Keratinocyte (primary cell): ENCODE results near the gene EIF2AK2. TPM values are rescaled to one million over a fixed set of nuclear protein-coding genes. Genes with fewer than 3 reads are reported as not detected.

Experiments
- DNase-seq: peaks from one replicate; pipeline ENCODE4 v3.0.0-alpha.2; 2011; ENCODE audit warnings: low read depth, missing footprints, low spot score
- FAIRE-seq: peaks from 2 replicates; lab custom pipeline; 2011; peaks lifted over from hg19 to GRCh38; lab: Jason Lieb, UNC
- H2AFZ ChIP-seq: 2 replicates; pipeline ENCODE4 v1.6.0; 2012; ENCODE audit warnings: low read length, control low read depth, inconsistent platforms; ENCODE audit not compliant: control insufficient read depth
- H3K27ac ChIP-seq: 2 replicates; pipeline ENCODE4 v1.5.1; 2011; ENCODE audit warnings: low read length; ENCODE audit not compliant: control insufficient read depth, insufficient read depth
- H3K27me3 ChIP-seq: 3 replicates; pipeline ENCODE4 v1.6.0; 2011; ENCODE audit warnings: low read length; ENCODE audit not compliant: control insufficient read depth, insufficient read depth; ENCODE audit errors: extremely low read depth
- H3K36me3 ChIP-seq, 2 experiments: 2 replicates in 1 of 2; 3 replicates in 1 of 2; pipeline ENCODE4 v1.5.1; 2011; ENCODE audit warnings: low read length in 2 of 2, mild to moderate bottlenecking in 1 of 2; ENCODE audit not compliant: control insufficient read depth in 2 of 2, insufficient read depth in 2 of 2; ENCODE audit errors: extremely low read depth in 1 of 2
- H3K4me1 ChIP-seq: 3 replicates; pipeline ENCODE4 v1.5.1; 2011; ENCODE audit warnings: low read length; ENCODE audit not compliant: control insufficient read depth, insufficient read depth; ENCODE audit errors: extremely low read depth
- H3K4me2 ChIP-seq: 3 replicates; pipeline ENCODE4 v1.6.0; 2011; ENCODE audit warnings: low read depth, low read length; ENCODE audit not compliant: control insufficient read depth, insufficient read depth; ENCODE audit errors: extremely low read depth
- H3K4me3 ChIP-seq, 3 experiments: fragments of 200-600 bp in 1 of 3; sonication (generic) in 1 of 3; 2 replicates in 2 of 3; 3 replicates in 1 of 3; pipeline ENCODE4 v1.5.1; 2011 to 2016; ENCODE audit warnings: low read length in 3 of 3, mild to moderate bottlenecking in 3 of 3, control low read depth in 2 of 3, inconsistent platforms in 1 of 3, low read depth in 1 of 3, mixed read lengths in 1 of 3, mixed run types in 1 of 3, moderate library complexity in 1 of 3; ENCODE audit not compliant: control insufficient read depth in 2 of 3, insufficient read depth in 2 of 3; ENCODE audit errors: extremely low read depth in 1 of 3
- H3K79me2 ChIP-seq: 2 replicates; pipeline ENCODE4 v1.6.0; 2012; ENCODE audit warnings: low read length; ENCODE audit not compliant: control insufficient read depth, insufficient read depth
- H3K9ac ChIP-seq: 3 replicates; pipeline ENCODE4 v1.6.0; 2011; ENCODE audit warnings: low read length; ENCODE audit not compliant: control insufficient read depth, insufficient read depth; ENCODE audit errors: extremely low read depth
- H3K9me1 ChIP-seq: 3 replicates; pipeline ENCODE4 v1.6.0; 2011; ENCODE audit warnings: low read length; ENCODE audit not compliant: control insufficient read depth, insufficient read depth; ENCODE audit errors: extremely low read depth
- H3K9me3 ChIP-seq: 2 replicates; pipeline ENCODE4 v1.5.1; 2012; ENCODE audit warnings: low read depth, low read length; ENCODE audit not compliant: control insufficient read depth
- H4K20me1 ChIP-seq: 3 replicates; pipeline ENCODE4 v1.6.0; 2011; ENCODE audit warnings: low read length; ENCODE audit not compliant: control insufficient read depth, insufficient read depth; ENCODE audit errors: extremely low read depth
- EZH2 ChIP-seq: IDR thresholded peaks from one replicate; pipeline ENCODE4 v1.6.1; 2012; ENCODE audit warnings: inconsistent platforms, mild to moderate bottlenecking, low read length, moderate library complexity
- dilution Hi-C: fragments of 300-500 bp; cut with MboI; formaldehyde crosslinking; loops from one replicate; pipeline ENCODE4 v1.7.0; 2020; ENCODE audit warnings: low sequenced_read_pairs; ENCODE audit not compliant: extremely low pct_ligation_motif_present
- polyA plus RNA-seq, 5 experiments: library from polyadenylated mRNA; depleted of rRNA in 3 of 5; stranded (reverse) in 3 of 5; stranded (forward) in 1 of 5; unstranded in 1 of 5; fragments of >200 nt; gene quantifications; 1 replicate in 1 of 5; 2 replicates in 3 of 5; 3 replicates in 1 of 5; pipeline versions ENCODE4 v1.2.1 to v1.2.3, GENCODE V29; 2011 to 2012; ENCODE audit warnings: missing spikeins in 2 of 5, low read depth in 1 of 5, low replicate concordance in 1 of 5
- TF ChIP-seq, protein P1 (sequence below), 3 experiments: IDR thresholded peaks in 1 of 3; conservative IDR thresholded peaks in 1 of 3; optimal IDR thresholded peaks in 1 of 3; 2 replicates in 2 of 3; 3 replicates in 1 of 3; pipeline versions ENCODE3 to v1.5.1; 2011; ENCODE audit warnings: low read length in 3 of 3, mild to moderate bottlenecking in 3 of 3, moderate library complexity in 2 of 3, control low read depth in 1 of 3, inconsistent platforms in 1 of 3; ENCODE audit not compliant: insufficient read depth in 2 of 3; ENCODE audit errors: extremely low read depth in 1 of 3

Gene EIF2AK2
- polyA plus RNA-seq, 1 donor (not counting 4 experiments of a cell fraction or from before 2014, with no cell fraction given): 54.6 TPM

DNA sequence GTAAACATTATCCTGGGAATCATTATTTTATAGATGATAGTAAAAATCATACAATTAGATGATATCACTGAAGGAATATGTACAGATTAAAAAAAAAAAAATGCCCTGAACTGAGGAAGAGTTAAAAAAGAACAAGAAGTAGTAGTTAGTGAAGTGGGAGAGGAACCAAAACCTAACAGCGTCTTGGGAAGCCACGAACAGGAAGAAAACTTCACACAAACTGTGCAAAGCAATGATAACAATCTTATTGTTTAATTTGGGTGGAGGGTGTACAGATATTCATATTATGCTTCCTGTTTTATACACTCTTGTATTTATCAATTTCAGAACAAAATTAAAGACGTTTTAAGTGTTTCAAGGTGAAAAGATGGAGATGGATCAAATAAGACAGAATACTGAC is 76.1 kb downstream of the EIF2AK2 start:
- peaks cover 14% of the 10 kb centered on the region for H3K4me1 ChIP-seq
- DNase-seq (no peak), FAIRE-seq (no peak)
- H3K9me3 ChIP-seq: no peaks in the 10 kb centered on the region
- TF ChIP-seq, protein P1, sequence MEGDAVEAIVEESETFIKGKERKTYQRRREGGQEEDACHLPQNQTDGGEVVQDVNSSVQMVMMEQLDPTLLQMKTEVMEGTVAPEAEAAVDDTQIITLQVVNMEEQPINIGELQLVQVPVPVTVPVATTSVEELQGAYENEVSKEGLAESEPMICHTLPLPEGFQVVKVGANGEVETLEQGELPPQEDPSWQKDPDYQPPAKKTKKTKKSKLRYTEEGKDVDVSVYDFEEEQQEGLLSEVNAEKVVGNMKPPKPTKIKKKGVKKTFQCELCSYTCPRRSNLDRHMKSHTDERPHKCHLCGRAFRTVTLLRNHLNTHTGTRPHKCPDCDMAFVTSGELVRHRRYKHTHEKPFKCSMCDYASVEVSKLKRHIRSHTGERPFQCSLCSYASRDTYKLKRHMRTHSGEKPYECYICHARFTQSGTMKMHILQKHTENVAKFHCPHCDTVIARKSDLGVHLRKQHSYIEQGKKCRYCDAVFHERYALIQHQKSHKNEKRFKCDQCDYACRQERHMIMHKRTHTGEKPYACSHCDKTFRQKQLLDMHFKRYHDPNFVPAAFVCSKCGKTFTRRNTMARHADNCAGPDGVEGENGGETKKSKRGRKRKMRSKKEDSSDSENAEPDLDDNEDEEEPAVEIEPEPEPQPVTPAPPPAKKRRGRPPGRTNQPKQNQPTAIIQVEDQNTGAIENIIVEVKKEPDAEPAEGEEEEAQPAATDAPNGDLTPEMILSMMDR (optimal IDR thresholded peaks at IDR 0.05 in 1 of 3, IDR thresholded peaks at IDR 0.05 in 1 of 3, conservative IDR thresholded peaks at IDR 0.05 in 1 of 3; ENCODE audit: extremely low read depth in 1 of 3, insufficient read depth in 2 of 3, low read length in 3 of 3): no peak
- no peak for TF ChIP-seq EZH2
- no peak overlapping the region for H3K9ac ChIP-seq
- no peak overlapping the region for H2AFZ ChIP-seq
- H3K36me3 ChIP-seq: peaks cover 0 to 7% of the 10 kb centered on the region in 2 experiments
- H3K27ac ChIP-seq: no peak overlapping the region
- dilution Hi-C loops: no loop called here
- no peaks in the 10 kb centered on the region for H4K20me1 ChIP-seq
- H3K4me2 ChIP-seq: no peak overlapping the region
- no peaks in the 10 kb centered on the region for H3K9me1 ChIP-seq
- H3K27me3 ChIP-seq: no peaks in the 10 kb centered on the region
- no peak overlapping the region for H3K4me3 ChIP-seq
- peaks cover 20% of the 10 kb centered on the region for H3K79me2 ChIP-seq

DNA sequence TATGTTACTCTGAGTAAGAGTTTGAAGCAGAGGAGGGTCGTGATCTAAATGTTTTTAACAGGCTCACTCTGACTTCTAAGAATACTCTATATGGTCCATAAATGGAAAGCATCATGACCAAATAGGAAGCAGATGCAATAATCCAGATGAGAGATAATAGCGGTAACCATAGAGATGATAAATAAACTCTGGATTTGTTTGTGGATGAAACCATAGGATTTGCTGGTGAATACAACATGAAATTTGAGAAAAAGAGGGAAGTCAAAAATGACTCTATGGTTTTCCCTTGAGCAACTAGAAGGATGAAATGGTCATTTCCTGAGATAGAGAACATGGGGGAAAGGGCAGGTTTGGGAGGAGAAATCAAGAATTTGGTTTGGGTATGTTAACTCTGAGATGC is 76.5 kb downstream of the EIF2AK2 start:
- dilution Hi-C loops: no loop called here
- Histone ChIP-seq H3K79me2 (peaks cover 20% of the 10 kb centered on the region), H3K4me1 (peaks cover 10% of the 10 kb centered on the region), H3K27ac (no peak overlapping the region), H3K4me2 (no peak overlapping the region), H3K4me3 (no peak overlapping the region), H3K9me3 (no peaks in the 10 kb centered on the region), H3K36me3 (peaks cover 0 to 7% of the 10 kb centered on the region in 2 experiments), H3K9me1 (no peaks in the 10 kb centered on the region), H3K27me3 (no peaks in the 10 kb centered on the region), H2AFZ (no peak overlapping the region), H4K20me1 (no peaks in the 10 kb centered on the region), H3K9ac (no peak overlapping the region)
- TF ChIP-seq, protein P1 (optimal IDR thresholded peaks at IDR 0.05 in 1 of 3, IDR thresholded peaks at IDR 0.05 in 1 of 3, conservative IDR thresholded peaks at IDR 0.05 in 1 of 3; ENCODE audit: extremely low read depth in 1 of 3, insufficient read depth in 2 of 3, low read length in 3 of 3): no peak
- TF ChIP-seq EZH2: no peak
- DNase-seq (no peak), FAIRE-seq (no peak)
